Stimulated activated CD8-positive, alpha-beta memory T cell treated with anti-CD3 and anti-CD28 coated beads, Interleukin-4, amount 100 ng/mL, for 24 hours (primary cell): ENCODE data around the gene ARFRP1.
"Not testable (repeated sequence)": the region's sequence is repeated elsewhere in the genome, so short reads cannot be mapped to it uniquely, and the experiment has no call there.

Experiments used
- DNase-seq: peaks from one replicate; pipeline ENCODE4 v3.0.0-alpha.2; 2020; ENCODE audit warnings: low read depth

The ARFRP1 gene

GRCh38 chr20:63732118-63733095 lies 24.6 kb upstream of the ARFRP1 start:
- DNase-seq: no peak

DNA sequence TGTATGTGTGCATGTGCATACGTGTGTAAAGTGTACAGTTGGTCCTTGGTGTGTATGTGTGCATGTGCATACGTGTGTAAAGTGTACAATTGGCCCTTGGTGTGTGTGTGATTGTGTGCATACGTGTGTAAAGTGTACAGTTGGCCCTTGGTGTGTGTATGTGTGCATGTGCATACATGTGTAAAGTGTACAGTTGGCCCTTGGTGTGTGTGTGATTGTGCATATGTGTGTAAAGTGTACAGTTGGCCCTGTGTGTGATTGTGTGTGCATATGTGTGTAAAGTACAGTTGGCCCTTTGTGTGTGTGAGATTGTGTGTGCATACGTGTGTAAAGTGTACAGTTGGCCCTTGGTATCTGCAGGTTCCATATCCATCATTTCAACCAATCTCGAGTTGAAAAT lies 23.6 kb upstream of the ARFRP1 start:
- DNase-seq: no peak

DNA sequence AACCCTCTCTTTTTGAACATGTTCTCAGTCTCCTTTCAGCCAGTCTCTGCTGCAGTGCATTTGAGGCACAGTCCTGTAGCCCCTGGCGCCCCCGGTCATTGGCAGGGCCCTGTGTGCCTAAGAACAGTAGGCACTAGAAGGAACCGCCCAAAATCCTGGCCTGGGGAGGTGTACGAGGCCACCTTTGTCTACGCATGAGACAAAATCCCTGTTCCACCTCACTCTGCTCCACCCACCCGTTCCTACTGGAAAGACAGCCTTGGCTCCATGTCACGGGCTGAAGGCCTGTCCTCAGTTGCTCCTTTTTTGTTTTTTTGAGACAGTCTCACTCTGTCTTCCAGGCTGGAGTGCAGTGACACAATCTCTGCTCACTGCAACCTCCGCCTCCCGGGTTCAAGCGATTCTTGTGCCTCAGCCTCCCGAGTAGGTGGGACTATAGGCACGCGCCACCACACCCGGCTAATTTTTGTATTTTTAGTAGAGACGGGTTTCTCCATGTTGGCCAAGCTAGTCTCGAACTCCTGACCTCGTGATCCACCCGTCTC lies 22.5 kb upstream of the ARFRP1 start:
- DNase-seq: not testable (repeated sequence)

- not testable (repeated sequence) for DNase-seq
Observed at GRCh38 chr20:63722967-63723622, 15.3 kb upstream of the ARFRP1 start.

DNA sequence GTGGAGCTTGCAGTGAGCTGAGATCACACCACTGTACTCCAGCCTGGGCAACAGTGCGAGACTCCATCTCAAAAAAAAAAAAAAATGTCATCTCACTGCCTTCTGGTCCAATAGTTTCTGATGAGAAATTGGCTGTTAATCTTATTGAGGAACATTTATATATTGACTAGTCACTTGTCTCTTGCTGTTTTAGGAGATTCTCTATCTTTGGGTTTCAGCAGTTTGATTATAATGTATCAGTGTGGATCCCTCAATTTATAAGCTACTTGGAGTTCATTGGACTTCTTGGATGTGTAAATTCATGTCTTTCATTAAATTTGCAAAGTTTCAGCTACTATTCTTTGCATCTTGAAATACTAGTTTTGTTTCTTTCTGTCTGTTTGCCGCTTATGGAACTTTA lies 11.2 kb upstream of the ARFRP1 start:
- no peak for DNase-seq

DNA sequence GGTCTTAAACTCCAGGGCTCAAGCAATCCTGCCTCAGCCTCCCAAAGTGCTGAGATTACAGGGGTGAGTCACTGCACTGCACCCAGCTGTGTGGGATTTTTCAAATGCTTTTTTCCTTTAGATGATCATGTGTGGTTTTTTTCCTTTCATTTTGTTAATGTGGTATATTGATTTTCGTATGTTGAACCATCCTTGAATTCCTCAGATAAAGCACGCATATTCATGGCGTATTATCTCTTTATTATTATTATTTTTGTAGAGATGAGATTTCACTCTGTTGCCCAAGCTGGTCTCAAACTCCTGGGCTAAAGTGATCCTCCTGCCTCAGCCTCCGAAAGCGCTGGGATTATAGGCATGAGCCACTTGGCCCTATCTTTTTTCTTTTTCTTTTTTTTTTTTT lies 7.1 kb upstream of the ARFRP1 start:
- no peak for DNase-seq

DNA sequence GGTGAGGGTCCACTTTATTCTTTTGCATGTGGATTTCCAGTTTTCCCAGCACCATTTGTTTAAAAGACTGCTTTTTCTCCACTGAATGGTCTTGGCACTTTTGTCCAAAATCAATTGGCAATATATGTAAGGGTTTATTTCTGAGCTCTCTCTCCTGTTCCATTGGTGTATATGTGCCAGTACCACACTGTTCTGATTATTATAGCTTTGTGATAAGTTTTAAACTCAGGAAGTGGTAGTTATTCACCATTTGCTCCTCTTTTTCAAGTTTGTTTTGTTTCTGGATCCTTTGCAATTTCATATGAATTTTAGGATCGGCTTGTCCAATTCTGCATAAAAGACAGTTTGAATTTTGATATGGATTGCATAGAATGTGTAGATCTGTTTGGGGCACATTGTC lies 4.4 kb upstream of the ARFRP1 start:
- DNase-seq: no peak

- no peak for DNase-seq
Observed at GRCh38 chr20:63711085-63711645, 3.4 kb upstream of the ARFRP1 start.

GRCh38 chr20:63709149-63709527 lies 1.4 kb upstream of the ARFRP1 start:
- no peak for DNase-seq

DNA sequence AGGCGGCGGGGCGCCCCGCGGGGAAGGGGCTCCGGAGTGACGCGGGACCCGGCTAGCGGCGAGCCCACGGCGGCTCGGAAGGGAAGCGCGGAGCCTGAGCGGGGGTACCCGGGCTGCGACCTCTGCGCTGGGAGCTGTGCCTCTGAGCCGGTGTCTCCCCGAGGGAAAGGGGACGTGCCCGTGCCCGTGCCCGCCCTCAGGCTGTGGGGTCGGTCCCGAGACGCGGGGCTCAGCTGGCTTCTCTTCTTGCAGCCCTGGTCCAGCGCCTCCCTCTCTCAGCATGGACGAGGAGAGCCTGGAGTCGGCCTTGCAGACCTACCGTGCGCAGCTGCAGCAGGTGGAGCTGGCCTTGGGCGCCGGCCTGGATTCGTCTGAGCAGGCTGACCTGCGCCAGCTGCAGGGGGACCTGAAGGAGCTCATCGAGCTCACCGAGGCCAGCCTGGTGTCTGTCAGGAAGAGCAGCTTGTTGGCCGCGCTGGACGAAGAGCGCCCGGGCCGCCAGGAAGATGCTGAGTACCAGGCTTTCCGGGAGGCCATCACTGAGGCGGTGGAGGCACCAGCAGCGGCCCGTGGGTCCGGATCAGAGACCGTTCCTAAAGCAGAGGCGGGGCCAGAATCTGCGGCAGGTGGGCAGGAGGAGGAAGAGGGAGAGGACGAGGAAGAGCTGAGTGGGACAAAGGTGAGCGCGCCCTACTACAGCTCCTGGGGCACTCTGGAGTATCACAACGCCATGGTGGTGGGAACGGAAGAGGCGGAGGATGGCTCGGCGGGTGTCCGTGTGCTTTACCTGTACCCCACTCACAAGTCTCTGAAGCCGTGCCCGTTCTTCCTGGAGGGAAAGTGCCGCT lies 749 bp upstream of the ARFRP1 start:
- DNase-seq: no peak

- DNase-seq: no peak
Observed at GRCh38 chr20:63706852-63707557, 771 bp downstream of the ARFRP1 start.

DNA sequence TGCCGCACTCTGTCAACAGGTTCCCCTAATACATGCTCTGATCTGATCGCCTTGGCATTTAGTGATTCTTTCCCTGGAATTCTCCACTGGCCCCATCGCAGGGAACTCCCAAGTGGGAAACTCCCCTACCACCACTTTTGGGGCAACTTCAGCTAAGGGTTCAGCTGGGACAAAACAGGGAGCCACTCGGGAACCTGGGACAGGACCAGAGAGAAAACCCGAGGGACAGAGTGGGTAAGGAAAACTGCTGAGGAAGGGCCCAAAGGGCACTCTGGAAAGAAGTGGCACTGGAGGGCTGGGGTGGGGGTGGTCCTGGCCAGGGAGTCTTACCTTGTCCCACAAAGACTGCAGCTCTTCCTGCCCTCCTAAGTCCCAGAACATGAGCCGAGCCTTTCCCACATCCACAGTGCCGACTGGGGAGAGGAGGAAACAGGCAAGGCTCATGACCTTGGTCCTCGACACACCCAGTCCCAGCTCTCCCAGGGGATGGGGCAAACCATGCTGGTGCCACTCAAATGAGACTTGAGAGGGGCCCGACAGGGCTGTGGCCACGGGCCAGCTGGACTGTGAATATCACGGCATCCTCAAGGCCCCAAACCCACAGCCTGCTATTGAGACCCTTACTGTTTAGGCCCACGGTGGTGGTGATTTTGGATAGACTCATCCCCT lies 1.6 kb downstream of the ARFRP1 start:
- no peak for DNase-seq

DNA sequence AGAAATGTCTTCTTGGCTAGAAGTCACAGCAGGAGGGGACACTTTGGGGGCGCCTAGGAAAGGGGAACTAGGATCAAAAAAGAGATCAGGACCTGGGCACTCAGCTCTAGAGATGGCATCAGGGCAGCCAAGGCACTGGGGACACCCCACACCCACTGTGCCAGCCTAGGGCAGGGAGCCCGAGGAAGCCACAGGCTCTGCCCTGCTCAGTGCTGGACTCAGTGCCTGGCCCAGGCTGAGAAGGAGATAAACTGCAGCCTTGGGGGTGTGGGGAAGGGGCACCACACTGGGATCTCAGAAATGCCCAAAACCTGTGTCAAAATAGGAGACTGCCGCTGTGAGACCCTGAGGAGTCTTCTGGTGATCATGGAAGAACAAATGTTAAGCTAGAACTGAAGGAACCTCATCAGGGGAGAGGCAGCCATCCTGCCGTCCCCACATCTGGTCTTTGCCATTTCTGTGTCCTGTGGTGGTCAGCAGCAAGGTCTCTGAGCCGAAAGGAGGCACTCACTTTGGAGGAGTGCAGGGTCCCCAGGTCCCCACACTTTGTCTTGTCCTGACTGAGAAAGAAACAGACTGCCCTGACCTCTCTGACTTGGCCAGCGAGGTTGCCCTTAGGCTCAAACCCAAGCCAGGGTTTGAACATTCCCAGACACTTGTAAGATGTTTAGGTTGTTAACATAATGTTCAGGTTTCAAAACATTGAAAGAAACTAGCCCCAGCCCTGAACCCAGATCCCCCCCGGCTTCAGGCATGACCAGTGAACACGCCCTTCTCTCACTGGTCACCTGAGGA lies 2.3 kb downstream of the ARFRP1 start:
- no peak for DNase-seq

DNA sequence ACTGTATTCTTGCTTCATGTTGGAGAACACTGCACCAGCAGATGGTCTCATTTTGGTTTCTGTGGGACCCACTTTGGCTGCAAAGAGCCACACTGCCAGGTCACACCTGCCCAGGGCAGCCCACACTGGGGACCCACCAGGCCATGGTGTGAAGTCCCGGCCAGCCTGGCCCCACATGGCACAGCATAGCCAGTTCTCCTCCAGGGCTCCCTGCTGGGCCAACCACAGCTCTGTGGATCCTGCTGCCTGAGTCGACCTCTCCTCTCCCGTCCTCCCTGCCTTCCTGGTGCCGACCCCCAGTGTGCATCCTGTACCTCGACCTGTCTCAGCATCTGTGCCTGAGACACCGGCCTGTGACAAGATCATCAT lies 3.0 kb downstream of the ARFRP1 start:
- DNase-seq: no peak

- no peak for DNase-seq
Observed at GRCh38 chr20:63703976-63704748, 3.6 kb downstream of the ARFRP1 start.

- DNase-seq: no peak
Observed at GRCh38 chr20:63703471-63703975, 4.3 kb downstream of the ARFRP1 start.

DNA sequence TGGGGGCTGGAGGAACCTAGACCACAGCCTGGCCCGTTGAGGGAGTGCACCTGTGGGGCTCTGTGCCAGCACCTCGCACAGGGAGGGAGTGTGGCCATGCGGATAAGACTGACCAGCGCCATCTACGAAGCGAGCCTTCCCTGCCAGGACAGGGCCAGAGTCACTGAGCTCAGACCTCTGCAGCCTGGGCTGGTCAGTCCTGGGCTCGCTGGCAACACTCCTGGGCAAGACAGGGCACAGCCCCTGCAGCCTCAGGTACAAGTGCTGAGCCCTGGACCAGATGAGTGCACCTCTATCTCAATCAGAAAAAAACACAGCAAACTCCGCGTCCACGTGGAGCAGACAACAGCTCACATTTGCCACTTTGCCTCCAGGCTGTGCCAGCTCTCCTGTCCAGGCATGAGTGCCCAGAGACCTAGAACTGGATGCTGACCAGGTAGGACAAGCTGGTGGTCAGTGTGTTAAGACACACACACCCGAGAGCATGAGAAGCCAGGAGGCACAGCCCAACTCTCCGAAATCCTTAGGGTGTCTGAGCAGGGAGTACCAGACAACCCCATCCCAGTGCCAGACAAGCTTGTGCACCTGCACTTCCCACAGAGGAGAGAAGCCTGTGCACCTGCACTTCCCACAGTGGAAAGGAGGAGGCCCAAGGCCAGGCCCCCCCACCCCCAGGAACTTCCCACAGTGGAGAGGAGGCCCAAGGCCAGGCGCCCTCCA lies 4.9 kb downstream of the ARFRP1 start:
- DNase-seq: no peak

DNA sequence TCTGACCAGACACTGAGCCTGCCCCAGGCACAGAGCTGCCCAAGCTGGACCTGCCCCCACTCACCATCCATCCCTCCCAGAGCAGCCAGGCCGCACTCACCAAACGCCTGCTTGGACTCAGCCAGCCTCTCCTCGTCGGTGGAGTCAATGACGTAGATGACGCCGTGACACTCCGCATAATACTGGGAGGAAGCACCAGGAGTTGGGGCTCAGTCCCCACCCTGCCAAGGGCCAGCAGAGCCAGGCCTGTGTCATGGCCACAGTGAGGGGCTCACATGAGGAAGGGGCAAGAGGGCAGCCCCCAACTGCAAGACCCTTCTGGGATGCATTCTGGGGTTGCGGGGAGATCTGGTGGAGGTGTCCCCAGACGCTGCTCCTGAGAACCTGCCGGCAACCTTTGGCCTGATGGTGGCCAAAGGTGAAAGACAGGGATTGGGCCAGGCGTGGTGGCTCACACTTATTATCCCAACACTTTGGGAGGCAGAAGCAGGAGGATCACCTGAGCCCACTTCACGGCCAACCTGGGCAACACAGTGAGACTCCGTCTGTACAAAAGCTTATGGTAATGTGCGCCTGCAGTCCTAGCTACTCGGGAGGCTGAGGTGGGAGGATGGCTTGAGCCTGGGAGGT lies 5.6 kb downstream of the ARFRP1 start:
- no peak for DNase-seq
